Measurements from ENCODE around the gene DNER. TPM values are rescaled to one million over a fixed set of nuclear protein-coding genes. Genes with fewer than 3 reads are reported as not detected.

Gene DNER
- total and polyA plus RNA-seq, 2 donors (not counting 1 experiment from before 2014, with no cell fraction given): not detected

- ATAC-seq (ENCODE audit: low read depth) (no peak), DNase-seq (no peak)
- no peak overlapping the region for H3K27ac ChIP-seq (ENCODE audit: low read length in 2 of 2)
- Mint-ChIP-seq H3K9me3 (ENCODE audit: insufficient read depth) (no peaks in the 10 kb centered on the region), H3K27me3 (peaks cover 41% of the 10 kb centered on the region), H3K4me1 (no peaks in the 10 kb centered on the region), H3K27ac (no peak overlapping the region), H3K4me3 (no peak overlapping the region)
- ChIA-PET CTCF (no interaction called here), POLR2A (no interaction called here)
- H3K36me3 ChIP-seq (replicated peaks in 1 of 2; ENCODE audit: control extremely low read depth in 1 of 2, control insufficient read depth in 1 of 2, extremely low read depth in 1 of 2, insufficient read depth in 2 of 2, low read length in 1 of 2): no peaks in the 10 kb centered on the region
- H3K4me3 ChIP-seq (ENCODE audit: control extremely low read depth in 1 of 5, extremely low read depth in 1 of 5, insufficient read depth in 1 of 5, low read depth in 2 of 5, low read length in 4 of 5): no peak overlapping the region
- no peak overlapping the region for H3K4me2 ChIP-seq (replicated peaks; ENCODE audit: low read depth, low read length, poor library complexity, severe bottlenecking)
- WGBS (ENCODE audit: insufficient coverage): no CpG with 5 or more reads among the region's 6 CpGs
- H3K9ac ChIP-seq (ENCODE audit: low read length): no peak overlapping the region
- intact Hi-C loops (cut with micrococcal nuclease): no loop called here
- no peaks in the 10 kb centered on the region for H3K79me2 ChIP-seq (ENCODE audit: control insufficient read depth, insufficient read depth, low read length)
- no peak for TF ChIP-seq EZH2 (IDR thresholded peaks at IDR 0.05; ENCODE audit: borderline replicate concordance, insufficient read depth, low read depth, low read length, poor library complexity, severe bottlenecking)
- H3K27me3 ChIP-seq (replicated peaks in 1 of 4; ENCODE audit: control extremely low read depth in 1 of 4, control insufficient read depth in 3 of 4, insufficient read depth in 4 of 4, low read length in 3 of 4): peaks cover 0 to 9% (median 5%) of the 10 kb centered on the region in 4 experiments
- peaks cover 0 to 1% (median 0%) of the 10 kb centered on the region in 3 donors for H3K9me3 ChIP-seq (ENCODE audit: control extremely low read depth in 1 of 3, control insufficient read depth in 2 of 3, insufficient read depth in 1 of 3, low read length in 2 of 3)
- no peak overlapping the region for H2AFZ ChIP-seq (ENCODE audit: insufficient read depth, low read depth, low read length, poor library complexity, severe bottlenecking)
- H4K20me1 ChIP-seq (ENCODE audit: control insufficient read depth, insufficient read depth, low read length, poor library complexity, severe bottlenecking): no peaks in the 10 kb centered on the region
- no peaks in the 10 kb centered on the region for H3K4me1 ChIP-seq (ENCODE audit: control insufficient read depth in 2 of 2, insufficient read depth in 2 of 2, low read length in 2 of 2)
Measured at GRCh38 chr2:229684942-229685562, 29.3 kb downstream of the DNER start.

DNA sequence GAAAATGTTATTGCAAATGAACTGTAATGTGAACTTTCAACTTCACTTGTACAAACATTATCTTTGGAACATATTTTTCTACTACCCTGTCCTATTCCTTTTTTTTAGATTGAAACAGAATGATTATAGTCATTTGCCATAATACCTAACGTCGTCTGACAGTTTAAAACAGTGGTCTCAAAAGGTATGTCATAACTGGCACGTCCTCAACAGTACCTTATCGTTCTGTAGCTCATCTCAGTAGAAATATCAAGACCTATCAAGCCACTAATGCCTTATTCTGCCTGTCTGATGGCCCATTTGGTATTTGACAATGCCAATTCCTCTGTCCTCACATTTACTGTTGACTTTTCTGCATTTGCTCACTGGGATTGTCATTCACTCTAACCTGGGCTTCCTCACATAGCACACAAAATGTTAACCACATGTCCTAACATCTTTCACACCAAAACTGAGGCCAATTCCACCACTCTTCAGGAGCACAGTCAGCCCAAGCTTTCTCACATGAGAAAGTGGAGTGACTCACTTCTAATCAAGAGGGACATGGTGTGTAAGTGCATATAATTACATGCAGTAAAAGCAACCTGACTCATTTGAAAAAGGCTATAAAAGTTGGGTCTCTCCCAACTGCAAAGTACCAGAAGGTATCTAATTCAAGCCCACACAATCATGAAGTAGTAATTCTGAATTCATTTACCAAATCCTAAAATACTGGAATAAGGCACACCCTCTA is 34.8 kb downstream of the DNER start:
- Histone ChIP-seq H3K36me3 (replicated peaks in 1 of 2; ENCODE audit: control extremely low read depth in 1 of 2, control insufficient read depth in 1 of 2, extremely low read depth in 1 of 2, insufficient read depth in 2 of 2, low read length in 1 of 2) (no peaks in the 10 kb centered on the region), H3K27ac (ENCODE audit: low read length in 2 of 2) (no peak overlapping the region), H3K27me3 (replicated peaks in 1 of 4; ENCODE audit: control extremely low read depth in 1 of 4, control insufficient read depth in 3 of 4, insufficient read depth in 4 of 4, low read length in 3 of 4) (peaks cover 0 to 10% (median 8%) of the 10 kb centered on the region in 4 experiments), H3K4me3 (ENCODE audit: control extremely low read depth in 1 of 5, extremely low read depth in 1 of 5, insufficient read depth in 1 of 5, low read depth in 2 of 5, low read length in 4 of 5) (no peak overlapping the region), H3K9ac (ENCODE audit: low read length) (no peak overlapping the region), H3K79me2 (ENCODE audit: control insufficient read depth, insufficient read depth, low read length) (no peaks in the 10 kb centered on the region), H3K9me3 (ENCODE audit: control extremely low read depth in 1 of 3, control insufficient read depth in 2 of 3, insufficient read depth in 1 of 3, low read length in 2 of 3) (no peaks in the 10 kb centered on the region), H3K4me1 (ENCODE audit: control insufficient read depth in 2 of 2, insufficient read depth in 2 of 2, low read length in 2 of 2) (no peaks in the 10 kb centered on the region), H2AFZ (ENCODE audit: insufficient read depth, low read depth, low read length, poor library complexity, severe bottlenecking) (no peak overlapping the region), H3K4me2 (replicated peaks; ENCODE audit: low read depth, low read length, poor library complexity, severe bottlenecking) (no peak overlapping the region), H4K20me1 (ENCODE audit: control insufficient read depth, insufficient read depth, low read length, poor library complexity, severe bottlenecking) (no peaks in the 10 kb centered on the region)
- no peaks in the 10 kb centered on the region for H3K9me3 Mint-ChIP-seq (ENCODE audit: insufficient read depth)
- no peak for TF ChIP-seq CTCF (IDR thresholded peaks at IDR 0.05)
- no peak for TF ChIP-seq EZH2 (IDR thresholded peaks at IDR 0.05; ENCODE audit: borderline replicate concordance, insufficient read depth, low read depth, low read length, poor library complexity, severe bottlenecking)
- intact Hi-C loops (cut with micrococcal nuclease): no loop called here
- H3K4me1 Mint-ChIP-seq: no peaks in the 10 kb centered on the region
- ChIA-PET POLR2A (no interaction called here), CTCF (no interaction called here)
- DNase-seq (no peak), ATAC-seq (ENCODE audit: low read depth) (no peak)
- peaks cover 56% of the 10 kb centered on the region for H3K27me3 Mint-ChIP-seq
- H3K4me3 Mint-ChIP-seq: no peak overlapping the region
- WGBS (ENCODE audit: insufficient coverage): 71% methylated on average over 2 of the region's 4 CpGs
- H3K27ac Mint-ChIP-seq: no peak overlapping the region
